HEK293T (cell line): Measurements from ENCODE around the gene FUT3.

ENCODE experiments used
- CTCF ChIA-PET: fragments of 350-600 bp; formaldehyde crosslinking; extraction: SDS; loops from one replicate; lab custom pipeline; 2021; ENCODE audit warnings: antibody characterized with exemption, inconsistent platforms; lab: Yijun Ruan, JAX
- POLR2A ChIA-PET: fragments of 350-600 bp; formaldehyde crosslinking; extraction: SDS; loops from one replicate; lab custom pipeline; 2020; ENCODE audit warnings: antibody characterized with exemption, inconsistent platforms; lab: Yijun Ruan, JAX
- DNase-seq: peaks from one replicate; pipeline ENCODE4 v3.0.0; 2012; ENCODE audit warnings: mixed read lengths; ENCODE audit errors: extremely low spot score
- ARNT ChIP-seq: fragments of 450-650 bp; IDR thresholded peaks from 2 replicates; pipeline ENCODE4 v1.6.1; 2017; ENCODE audit warnings: mild to moderate bottlenecking
- BHLHE40 ChIP-seq: fragments of 450-650 bp; IDR thresholded peaks from 2 replicates; pipeline ENCODE4 v1.6.1; 2016; ENCODE audit warnings: mild to moderate bottlenecking, moderate library complexity, borderline replicate concordance
- CTBP1 ChIP-seq: fragments of 450-650 bp; IDR thresholded peaks from 2 replicates; pipeline ENCODE4 v1.6.1; 2016; ENCODE audit warnings: borderline replicate concordance
- ELF4 ChIP-seq: fragments of 450-650 bp; IDR thresholded peaks from 2 replicates; pipeline ENCODE4 v1.6.1; 2017; ENCODE audit warnings: antibody characterized with exemption
- FOXA1 ChIP-seq: fragments of 450-650 bp; IDR thresholded peaks from 2 replicates; pipeline ENCODE4 v1.6.1; 2016; ENCODE audit warnings: mild to moderate bottlenecking
- FOXK2 ChIP-seq: fragments of 450-650 bp; IDR thresholded peaks from 2 replicates; pipeline ENCODE4 v1.6.1; 2016; ENCODE audit warnings: mild to moderate bottlenecking
- FOXM1 ChIP-seq: fragments of 450-650 bp; IDR thresholded peaks from 2 replicates; pipeline ENCODE4 v1.6.1; 2017; ENCODE audit warnings: mild to moderate bottlenecking, borderline replicate concordance
- HDGF ChIP-seq: fragments of 450-650 bp; IDR thresholded peaks from 2 replicates; pipeline ENCODE4 v1.6.1; 2017; ENCODE audit warnings: antibody characterized with exemption, borderline replicate concordance
- L3MBTL2 ChIP-seq: fragments of 450-650 bp; conservative IDR thresholded peaks from 2 replicates; pipeline ENCODE4 v1.6.1; 2016; ENCODE audit warnings: mild to moderate bottlenecking
- LEF1 ChIP-seq: fragments of 450-650 bp; IDR thresholded peaks from 2 replicates; pipeline ENCODE4 v1.6.1; 2017; ENCODE audit warnings: mild to moderate bottlenecking, borderline replicate concordance
- NFRKB ChIP-seq: fragments of 450-650 bp; IDR thresholded peaks from 2 replicates; pipeline ENCODE4 v1.6.1; 2016; ENCODE audit warnings: mild to moderate bottlenecking, moderate library complexity
- PKNOX1 ChIP-seq: fragments of 450-650 bp; IDR thresholded peaks from 2 replicates; pipeline ENCODE4 v1.6.1; 2016
- SP1 ChIP-seq: fragments of 450-650 bp; IDR thresholded peaks from 2 replicates; pipeline ENCODE4 v1.6.1; 2017
- SUZ12 ChIP-seq: fragments of 450-650 bp; IDR thresholded peaks from 2 replicates; pipeline ENCODE4 v1.6.1; 2016; ENCODE audit warnings: mild to moderate bottlenecking
- TARDBP ChIP-seq: fragments of 450-650 bp; IDR thresholded peaks from 2 replicates; pipeline ENCODE4 v1.6.1; 2016
- ZNF384 ChIP-seq: fragments of 450-650 bp; IDR thresholded peaks from 2 replicates; pipeline ENCODE4 v1.6.1; 2016

FUT3 gene

GRCh38 chr19:5803441-5803751 is 47.9 kb downstream of the FUT3 start:
- no peak for TF ChIP-seq HDGF
- no peak for TF ChIP-seq FOXK2
- no peak for TF ChIP-seq ELF4
- TF ChIP-seq CTBP1, result no peak
- no peak for TF ChIP-seq L3MBTL2
- no peak for TF ChIP-seq PKNOX1
- no peak for TF ChIP-seq ARNT
- no peak for TF ChIP-seq SP1
- no peak for TF ChIP-seq ZNF384
- no peak for TF ChIP-seq LEF1
- TF ChIP-seq BHLHE40, result no peak
- no peak for TF ChIP-seq SUZ12
- no peak for TF ChIP-seq TARDBP
- TF ChIP-seq NFRKB, result no peak
- no peak for TF ChIP-seq FOXA1
- TF ChIP-seq FOXM1, result no peak
- POLR2A ChIA-PET, result interaction anchor here (0.9 to 1.9 kb wide), 8 partner anchors 9 to 100 kb away, joined by 3 to 20 read pairs (median 7); partner anchors contain the start of genes CATSPERD, DUS3L, LONP1 and NDUFA11
- no peak for DNase-seq
- CTCF ChIA-PET, result interaction anchor here (0.6 to 1.7 kb wide), 22 partner anchors 9 to 224 kb away, joined by 3 to 23 read pairs (median 4); partner anchors contain the start of genes DUS3L and VMAC

GRCh38 chr19:5801796-5802619 is 49.2 kb downstream of the FUT3 start:
- ChIA-PET CTCF (no interaction called here), POLR2A (no interaction called here)
- no peak for TF ChIP-seq FOXK2
- TF ChIP-seq PKNOX1, result no peak
- TF ChIP-seq TARDBP, result no peak
- TF ChIP-seq FOXM1, result no peak
- no peak for TF ChIP-seq FOXA1
- TF ChIP-seq HDGF, result no peak
- no peak for TF ChIP-seq ARNT
- no peak for TF ChIP-seq CTBP1
- TF ChIP-seq SUZ12, result no peak
- no peak for TF ChIP-seq ELF4
- no peak for TF ChIP-seq BHLHE40
- TF ChIP-seq LEF1, result no peak
- TF ChIP-seq SP1, result no peak
- no peak for DNase-seq

- POLR2A ChIA-PET, result interaction anchor here (1.1 to 1.6 kb wide), 2 partner anchors 9 to 111 kb away, joined by 3 to 4 read pairs; partner anchors contain the start of genes DUS3L and RPL36
- DNase-seq, result no peak
- CTCF ChIA-PET, result no interaction called here
- TF ChIP-seq SUZ12, result no peak
- no peak for TF ChIP-seq FOXA1
Observed at GRCh38 chr19:5800361-5801270, 50.6 kb downstream of the FUT3 start.

- POLR2A ChIA-PET, result interaction anchor here (1.1 to 1.6 kb wide), 2 partner anchors 8 to 110 kb away, joined by 3 to 4 read pairs; partner anchors contain the start of genes DUS3L and RPL36
- no peak for TF ChIP-seq ARNT
- CTCF ChIA-PET, result interaction anchor here (0.5 kb wide), 1 partner anchor 990 kb away, joined by 4 read pairs; no protein-coding TSS in a partner anchor
- no peak for DNase-seq
Observed at GRCh38 chr19:5799247-5800241, 51.7 kb downstream of the FUT3 start.

GRCh38 chr19:5798244-5798643 is 53.0 kb downstream of the FUT3 start:
- POLR2A ChIA-PET, result no interaction called here
- CTCF ChIA-PET, result no interaction called here
- no peak for DNase-seq
- no peak for TF ChIP-seq SUZ12
- no peak for TF ChIP-seq SP1
- no peak for TF ChIP-seq L3MBTL2
- TF ChIP-seq FOXM1, result no peak
- TF ChIP-seq HDGF, result no peak
- no peak for TF ChIP-seq CTBP1

GRCh38 chr19:5795382-5795919 is 55.8 kb downstream of the FUT3 start:
- POLR2A ChIA-PET, result no interaction called here
- TF ChIP-seq ELF4 (no peak), HDGF (no peak), FOXK2 (no peak)
- CTCF ChIA-PET, result interaction anchor here (0.7 to 2.4 kb wide), 2 partner anchors 9 to 133 kb away, joined by 3 to 17 read pairs; no protein-coding TSS in a partner anchor

More at GRCh38 chr19:5795382-5795919, 55.8 kb downstream of the FUT3 start:
- DNase-seq, result no peak
